ENCODE results near the gene CLDN8.

CLDN8 gene

DNA sequence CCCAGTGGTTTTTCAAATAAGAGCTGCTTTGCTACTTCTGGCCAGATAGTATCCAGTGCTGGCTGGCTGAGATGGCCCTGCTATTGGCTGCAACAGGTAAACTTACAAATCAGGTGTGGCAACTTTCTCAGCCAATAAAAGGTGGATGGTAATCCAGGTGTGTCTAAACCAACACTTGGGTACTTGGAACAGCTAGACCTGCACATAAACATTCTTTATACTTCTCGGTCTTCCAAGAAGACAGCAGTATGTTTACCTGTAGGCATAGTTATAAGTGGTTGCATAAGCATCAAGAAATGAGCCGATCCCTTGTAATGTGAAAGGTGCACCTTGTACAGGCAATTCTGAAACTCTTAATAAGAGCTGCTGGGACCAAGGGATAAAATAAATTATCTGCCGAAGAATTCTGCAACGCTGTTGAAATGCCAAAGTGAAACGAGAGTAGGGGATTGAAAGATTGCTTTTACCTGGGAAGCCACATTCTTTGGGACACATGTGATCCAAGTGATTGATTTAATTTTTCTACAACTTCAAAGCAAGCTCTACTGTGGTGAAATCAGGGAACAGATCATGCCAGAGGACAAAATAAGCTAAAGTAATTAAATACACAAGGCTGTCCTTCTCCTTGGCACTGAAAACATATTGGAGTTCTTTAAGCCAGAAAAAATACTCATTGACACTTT, at the start of gene CLDN8:
Gene CLDN8, minus strand, starts transcription at position 57 of the 683 bp plus-strand sequence. CDS start 172 bp downstream, outside the sequence.
- no peak for DNase-seq

- peak; percentile 31 for DNase-seq
Measured at GRCh38 chr21:30257773-30258172, 41.9 kb upstream of the CLDN8 start.

DNA sequence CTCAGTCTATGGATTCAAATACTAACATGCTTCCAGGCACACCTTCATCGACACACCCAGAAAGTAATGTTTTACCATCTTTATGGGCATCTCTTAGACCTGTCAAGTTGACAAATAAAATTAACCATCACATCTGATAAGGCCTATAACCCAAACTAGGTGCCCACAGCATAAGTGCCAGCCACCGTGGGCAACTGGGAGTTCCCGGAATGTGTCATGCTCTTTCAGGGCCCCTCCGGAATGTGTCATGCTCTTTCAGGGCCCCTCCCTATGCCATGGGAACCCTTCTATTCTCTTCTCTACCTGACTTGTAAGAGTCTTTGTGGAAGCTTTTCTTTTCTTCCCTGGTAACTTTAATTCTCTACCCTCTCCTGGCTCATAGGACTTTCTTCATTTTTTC, 40.2 kb upstream of the CLDN8 start:
- no peak for DNase-seq

DNA sequence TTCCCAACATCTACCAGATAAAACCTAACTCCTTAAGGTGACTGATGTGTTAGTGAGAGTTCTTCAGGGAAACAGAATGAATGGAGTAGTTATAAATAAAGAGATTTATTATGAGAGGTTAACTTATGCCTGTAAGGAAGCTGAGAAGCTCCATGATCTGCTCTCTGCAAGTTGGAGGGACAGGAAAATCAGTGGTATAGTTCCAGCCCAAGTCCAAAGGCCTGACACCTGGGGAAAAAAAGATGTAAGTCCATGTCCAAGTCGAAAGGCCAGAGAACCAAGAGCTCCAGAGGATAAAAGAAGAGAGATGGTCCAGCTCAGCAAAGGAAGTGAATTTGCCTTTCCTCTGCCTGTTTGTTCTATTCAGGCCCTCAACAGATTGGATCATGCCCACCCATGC, 39.8 kb upstream of the CLDN8 start:
- DNase-seq: no peak

DNA sequence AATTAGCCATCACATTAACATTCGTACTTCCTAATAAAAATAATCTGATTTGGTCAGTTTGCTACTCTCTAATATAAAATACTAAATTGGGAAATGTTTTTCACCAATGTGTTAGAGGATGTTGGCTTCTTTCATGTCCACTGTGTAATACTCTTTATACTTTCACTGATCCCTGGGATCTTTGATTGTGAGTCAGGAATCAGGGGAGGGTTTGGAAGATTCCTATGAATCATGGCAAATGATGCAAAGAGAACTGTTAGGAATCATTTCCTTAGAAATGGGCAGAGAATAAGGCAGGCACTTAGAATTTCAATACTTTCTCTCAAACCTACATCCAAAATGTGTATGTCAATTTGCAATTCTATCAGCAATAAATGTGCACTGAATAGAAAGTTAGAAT, 35.9 kb upstream of the CLDN8 start:
- no peak for DNase-seq

GRCh38 chr21:30249936-30250335, 34.0 kb upstream of the CLDN8 start:
- DNase-seq: no peak

DNA sequence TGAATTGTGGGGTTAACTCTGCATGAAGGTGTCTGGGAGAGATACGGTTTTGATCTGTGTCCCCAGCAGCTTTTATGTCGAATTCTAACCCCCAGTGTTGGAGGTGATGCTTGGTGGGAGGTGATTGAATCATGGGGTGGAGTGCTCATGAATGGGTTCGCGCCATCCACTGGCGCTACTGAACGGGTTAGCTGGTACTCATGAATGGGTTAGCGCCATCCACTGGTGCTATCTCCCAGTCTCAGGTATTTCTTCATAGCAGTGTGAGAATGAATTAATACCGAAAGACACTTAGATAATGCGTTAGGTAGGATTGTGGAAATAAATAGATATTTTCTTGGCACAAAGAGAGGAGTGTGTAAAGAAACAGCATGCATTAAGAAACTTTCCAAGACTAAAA, 32.9 kb upstream of the CLDN8 start:
- DNase-seq: no peak

DNA sequence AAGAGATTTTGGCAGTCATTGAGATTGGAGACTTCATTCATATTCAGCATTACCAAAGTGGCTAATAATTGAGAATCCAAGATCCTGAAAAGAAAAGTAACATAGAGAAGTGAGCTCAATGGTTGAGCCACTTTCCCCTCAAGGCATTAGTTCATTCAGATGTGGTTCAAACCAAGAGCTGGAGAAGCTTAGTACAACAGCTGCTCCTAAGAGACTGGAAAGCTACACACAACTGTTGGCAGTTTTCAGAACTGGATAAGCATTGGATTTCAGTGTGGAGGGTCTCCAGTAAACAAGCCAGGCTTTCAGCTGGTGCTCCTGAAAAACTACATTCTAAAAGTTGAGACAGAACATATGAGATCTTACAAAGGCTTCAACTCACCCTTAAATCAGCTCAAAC, 29.2 kb upstream of the CLDN8 start:
- DNase-seq: no peak

DNA sequence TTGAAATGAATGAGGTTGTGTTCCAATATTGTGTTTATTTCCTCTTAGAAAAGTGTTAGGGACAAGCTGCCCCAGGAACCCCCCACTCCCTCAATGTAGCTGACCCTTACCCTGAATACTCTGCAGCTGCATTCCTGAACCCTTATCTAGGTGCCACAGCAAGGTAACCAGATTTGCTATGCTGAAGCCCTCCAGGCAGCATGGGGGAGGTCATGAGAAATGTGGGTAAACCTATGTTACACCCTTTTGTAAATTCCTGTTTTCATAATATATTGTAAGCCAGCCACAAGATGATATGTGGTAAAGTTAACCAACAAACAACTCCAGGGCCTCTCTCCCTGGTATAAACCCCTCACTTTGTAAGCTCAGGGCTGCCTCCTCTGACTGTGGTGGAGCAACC, 27.8 kb upstream of the CLDN8 start:
- no peak for DNase-seq

DNA sequence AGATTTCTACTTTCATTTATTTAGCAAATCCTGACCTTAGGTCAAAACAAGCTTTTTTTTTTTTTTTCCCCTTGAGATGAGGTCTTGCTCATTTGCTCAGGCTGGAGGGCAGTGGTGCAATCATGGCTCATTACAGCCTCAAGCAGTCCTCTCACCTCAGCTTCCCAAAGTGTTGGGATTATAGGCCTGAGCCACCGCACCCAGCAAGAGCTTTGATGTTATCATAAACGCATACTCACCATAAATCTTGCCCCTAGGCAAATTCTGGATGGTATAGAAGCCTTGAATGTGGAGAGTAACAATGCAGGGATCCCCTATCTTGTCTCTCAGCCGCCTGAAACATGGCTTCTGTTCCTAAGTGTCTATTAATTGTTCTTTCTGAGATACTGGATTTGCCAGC, 24.8 kb upstream of the CLDN8 start:
- no peak for DNase-seq

DNA sequence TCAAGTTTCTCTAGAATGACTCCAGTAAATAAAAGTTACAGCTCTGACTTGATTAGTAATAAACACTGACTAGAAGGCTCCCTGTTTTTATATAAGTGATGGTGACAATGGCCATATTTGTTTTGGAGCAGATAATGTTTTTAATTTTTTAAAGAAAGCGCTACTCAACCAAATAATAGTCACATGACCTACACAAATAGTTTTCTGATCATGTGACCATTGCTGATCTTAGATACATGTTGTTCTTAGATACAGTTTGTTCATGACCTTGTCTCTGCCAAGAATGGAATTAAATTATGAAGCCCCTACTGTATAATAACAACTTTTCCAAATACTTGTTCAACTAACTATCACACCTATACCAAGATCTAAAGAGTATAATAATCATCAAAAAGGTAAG, 22.3 kb upstream of the CLDN8 start:
- DNase-seq: no peak

- DNase-seq: no peak
Measured at GRCh38 chr21:30234643-30235042, 18.7 kb upstream of the CLDN8 start.

- DNase-seq: no peak
Measured at GRCh38 chr21:30234050-30234449, 18.2 kb upstream of the CLDN8 start.

DNA sequence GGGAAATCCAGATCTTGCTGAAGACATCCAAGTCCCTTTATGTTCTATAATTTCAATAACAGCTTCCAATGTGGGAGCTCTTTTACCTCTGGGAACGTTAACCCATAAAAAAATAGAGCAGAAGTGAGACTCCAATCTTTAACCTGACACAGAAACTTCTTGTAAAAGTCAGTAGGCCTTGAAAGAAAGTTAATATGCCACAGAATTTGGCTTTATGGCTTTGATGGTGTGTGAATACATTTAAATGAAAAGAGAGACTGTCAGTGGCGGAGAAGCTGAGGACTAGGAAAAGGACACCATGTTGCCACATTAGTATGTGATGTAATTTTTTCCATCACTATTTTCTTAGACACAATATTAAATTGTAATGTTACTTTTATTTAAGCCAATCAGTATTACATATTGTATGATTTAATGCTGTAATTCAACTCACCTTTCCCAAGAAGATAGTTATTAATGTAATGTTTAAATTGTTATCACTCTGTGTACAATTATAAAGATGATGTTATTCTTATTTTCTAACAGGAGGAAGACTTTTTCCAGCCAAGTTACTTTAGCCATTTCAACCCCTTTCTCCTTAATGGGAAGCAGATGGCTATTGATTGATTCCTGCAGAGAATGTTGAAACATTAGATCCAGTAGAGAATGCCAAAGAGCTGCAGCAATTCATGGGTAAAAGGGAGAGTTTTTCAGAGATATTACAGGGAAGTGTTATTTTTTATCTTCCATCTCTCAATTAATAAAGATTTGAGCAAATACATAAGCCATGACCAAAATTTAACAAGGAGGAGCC, 17.5 kb upstream of the CLDN8 start:
- DNase-seq: no peak

DNA sequence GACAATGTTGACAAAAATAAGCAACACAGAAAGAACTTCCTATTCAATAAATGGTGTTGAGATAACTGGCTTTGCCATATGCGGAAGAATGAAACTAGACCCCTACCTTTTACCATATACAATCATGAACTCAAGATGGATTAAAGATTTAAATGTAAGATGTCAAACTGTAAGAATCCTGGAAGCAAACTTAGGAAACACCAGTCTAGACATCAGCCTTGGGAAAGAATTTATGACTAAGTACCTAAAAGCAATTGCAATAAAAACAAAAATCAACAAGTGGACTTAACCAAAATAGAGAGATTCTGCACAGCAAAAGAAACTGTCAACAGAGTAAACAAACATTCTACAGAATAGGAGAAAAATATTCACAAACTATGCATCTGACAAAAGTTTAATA, 16.1 kb upstream of the CLDN8 start:
- DNase-seq: no peak

GRCh38 chr21:30227633-30228404, 11.9 kb upstream of the CLDN8 start:
- peak; percentile 72 for DNase-seq

- DNase-seq: no peak
Measured at GRCh38 chr21:30227128-30227527, 11.2 kb upstream of the CLDN8 start.

DNA sequence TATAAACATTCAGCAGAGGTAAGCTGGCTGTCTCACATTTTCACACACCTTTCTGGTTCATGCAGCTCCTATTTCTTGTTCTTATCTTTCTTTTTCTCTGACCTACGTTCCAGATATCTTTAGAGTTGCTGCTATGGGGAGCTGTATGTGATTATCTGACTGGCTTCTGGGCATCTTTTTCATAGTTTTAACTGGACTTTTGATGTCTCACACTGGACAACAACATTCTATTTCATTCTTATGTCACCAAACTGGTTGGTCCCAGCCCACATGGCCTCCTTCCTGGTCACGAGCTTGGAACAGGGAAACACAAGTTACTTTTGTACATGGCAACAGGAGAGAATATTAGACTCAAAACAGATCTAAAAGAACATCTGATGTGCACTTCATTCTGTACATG, 7.7 kb upstream of the CLDN8 start:
- no peak for DNase-seq

GRCh38 chr21:30222724-30223123, 6.8 kb upstream of the CLDN8 start:
- DNase-seq: no peak

DNA sequence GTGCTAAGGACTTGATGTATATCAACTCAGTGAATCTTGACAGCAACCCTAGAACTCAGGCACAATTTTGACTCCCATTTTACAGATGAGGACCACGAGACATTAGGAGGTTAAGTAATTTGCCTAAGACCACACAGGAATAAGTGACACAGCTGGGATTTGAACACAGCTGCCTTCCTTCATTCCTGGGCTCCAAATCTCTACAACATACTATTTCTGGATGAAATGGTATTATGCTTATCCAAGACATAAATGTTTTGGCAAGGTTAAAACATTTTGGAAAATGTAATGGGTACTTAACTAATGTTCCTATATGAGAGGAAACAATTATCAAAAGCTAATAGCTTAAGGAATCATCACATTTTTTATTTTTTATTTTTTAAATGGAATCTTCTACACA, 4.8 kb downstream of the CLDN8 start:
- no peak for DNase-seq

GRCh38 chr21:30209601-30210000, 6.3 kb downstream of the CLDN8 start:
- no peak for DNase-seq

DNA sequence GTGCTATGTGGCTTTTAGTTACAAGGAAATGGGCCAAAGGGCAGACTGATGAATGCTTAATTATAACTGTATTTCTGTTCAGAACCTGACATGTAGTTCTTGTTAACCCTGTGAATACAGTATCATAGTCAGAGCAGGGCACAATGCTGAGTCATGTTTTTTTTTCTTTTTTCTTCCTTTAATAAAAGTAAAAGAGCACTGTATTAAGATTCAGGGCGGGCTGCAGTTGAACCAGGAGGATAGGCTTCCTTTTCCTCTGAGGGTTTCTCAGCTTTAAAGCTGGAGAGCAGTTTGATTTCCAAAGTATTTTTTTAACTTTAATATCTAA, 8.7 kb downstream of the CLDN8 start:
- no peak for DNase-seq

GRCh38 chr21:30206551-30207251, 9.2 kb downstream of the CLDN8 start:
- DNase-seq: no peak

All from hematopoietic multipotent progenitor cell treated with erythropoietin and hydrocortisone succinate and interleukin-3 and kit ligand, for 4 days (in vitro differentiated cells).